Fibroblast of villous mesenchyme (primary cell): Measurements from ENCODE around the gene NRXN3. TPM values are rescaled to one million over a fixed set of nuclear protein-coding genes. Genes with fewer than 3 reads are reported as not detected.
A peak's percentile ranks its signal among the peaks of the same experiment; 100 is the strongest.

Experiments
- DNase-seq: peaks from one replicate; pipeline ENCODE4 v3.0.0-alpha.2; 2010; ENCODE audit warnings: low read depth
- H3K4me3 ChIP-seq: 2 replicates; pipeline ENCODE4 v1.5.1; 2011; ENCODE audit warnings: low read depth, mild to moderate bottlenecking, low read length
- total RNA-seq: library from RNA; depleted of rRNA; stranded (reverse); fragments of >200 nt; gene quantifications from 2 replicates; pipeline ENCODE4 v1.2.3, GENCODE V29; 2012
- TF ChIP-seq, protein P1 (sequence below): IDR thresholded peaks from 2 replicates; pipeline ENCODE4 v1.5.1; 2012; ENCODE audit warnings: low read depth, mild to moderate bottlenecking, low read length; ENCODE audit not compliant: insufficient read depth

NRXN3 gene
- total RNA-seq, 1 donor: 7.3 TPM

DNA sequence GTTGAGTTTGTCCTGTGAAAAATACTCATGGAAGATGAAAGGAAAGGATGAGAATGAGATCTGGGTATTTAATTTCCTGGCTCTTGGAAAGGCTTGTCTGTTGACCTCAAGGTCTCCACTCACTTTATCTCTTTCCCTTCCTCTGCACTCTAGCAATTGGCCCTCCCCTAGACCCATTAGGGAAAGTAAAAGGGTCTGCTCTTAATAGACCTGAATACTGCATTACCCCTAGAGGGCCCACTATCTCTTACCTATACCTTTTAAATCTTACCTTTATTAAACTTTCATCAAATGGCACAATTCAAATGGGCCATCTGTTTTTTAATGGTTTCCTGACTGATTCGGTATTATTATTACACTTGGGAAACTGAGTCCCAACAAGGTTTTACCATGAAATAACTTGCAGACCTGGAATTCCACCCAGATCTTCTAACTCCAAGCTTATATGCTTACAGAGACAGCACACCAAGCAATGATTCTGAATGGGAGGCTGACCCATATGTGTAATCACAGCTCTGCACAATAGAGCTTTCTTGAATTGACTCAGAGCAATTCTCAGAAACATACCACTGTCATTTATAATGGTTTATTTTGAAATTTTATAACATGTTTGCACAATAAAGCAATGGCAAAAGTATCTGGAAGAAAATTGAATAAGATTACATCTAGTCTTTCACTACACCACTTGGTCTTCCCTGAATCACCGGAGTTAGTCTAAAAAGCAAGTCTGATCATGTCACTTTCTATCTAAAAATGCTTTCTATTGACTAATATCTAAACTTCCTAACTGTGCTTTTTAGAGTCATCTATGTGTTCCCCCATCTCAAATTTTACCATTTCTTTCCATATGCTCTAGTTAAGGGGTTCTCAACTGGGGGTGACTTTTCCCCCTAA is 618.5 kb downstream of the NRXN3 start:
- no peak for DNase-seq
- H3K4me3 ChIP-seq: no peak overlapping the region
- TF ChIP-seq, protein P1, sequence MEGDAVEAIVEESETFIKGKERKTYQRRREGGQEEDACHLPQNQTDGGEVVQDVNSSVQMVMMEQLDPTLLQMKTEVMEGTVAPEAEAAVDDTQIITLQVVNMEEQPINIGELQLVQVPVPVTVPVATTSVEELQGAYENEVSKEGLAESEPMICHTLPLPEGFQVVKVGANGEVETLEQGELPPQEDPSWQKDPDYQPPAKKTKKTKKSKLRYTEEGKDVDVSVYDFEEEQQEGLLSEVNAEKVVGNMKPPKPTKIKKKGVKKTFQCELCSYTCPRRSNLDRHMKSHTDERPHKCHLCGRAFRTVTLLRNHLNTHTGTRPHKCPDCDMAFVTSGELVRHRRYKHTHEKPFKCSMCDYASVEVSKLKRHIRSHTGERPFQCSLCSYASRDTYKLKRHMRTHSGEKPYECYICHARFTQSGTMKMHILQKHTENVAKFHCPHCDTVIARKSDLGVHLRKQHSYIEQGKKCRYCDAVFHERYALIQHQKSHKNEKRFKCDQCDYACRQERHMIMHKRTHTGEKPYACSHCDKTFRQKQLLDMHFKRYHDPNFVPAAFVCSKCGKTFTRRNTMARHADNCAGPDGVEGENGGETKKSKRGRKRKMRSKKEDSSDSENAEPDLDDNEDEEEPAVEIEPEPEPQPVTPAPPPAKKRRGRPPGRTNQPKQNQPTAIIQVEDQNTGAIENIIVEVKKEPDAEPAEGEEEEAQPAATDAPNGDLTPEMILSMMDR: no peak

DNA sequence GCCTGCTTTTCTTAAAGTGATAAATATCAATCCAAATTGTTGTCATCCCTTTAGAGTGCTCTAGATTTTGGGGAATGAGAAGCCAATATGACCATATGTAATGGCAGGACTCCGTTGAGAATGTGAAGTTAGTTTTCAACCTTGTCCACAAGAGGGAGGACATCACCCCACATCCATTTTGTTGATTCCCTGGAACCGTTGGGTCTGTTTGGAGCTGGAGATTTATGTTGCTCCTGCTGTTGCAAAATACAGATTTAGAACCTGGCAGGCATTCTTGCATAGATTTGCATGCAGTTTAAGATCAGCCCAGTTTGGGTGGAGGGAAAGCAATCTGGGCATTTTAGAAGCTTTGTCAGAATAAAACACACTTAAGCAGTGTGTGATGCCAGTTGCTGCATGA is 620.1 kb downstream of the NRXN3 start:
- no peak for DNase-seq
- no peak overlapping the region for H3K4me3 ChIP-seq
- TF ChIP-seq, protein P1: no peak

DNA sequence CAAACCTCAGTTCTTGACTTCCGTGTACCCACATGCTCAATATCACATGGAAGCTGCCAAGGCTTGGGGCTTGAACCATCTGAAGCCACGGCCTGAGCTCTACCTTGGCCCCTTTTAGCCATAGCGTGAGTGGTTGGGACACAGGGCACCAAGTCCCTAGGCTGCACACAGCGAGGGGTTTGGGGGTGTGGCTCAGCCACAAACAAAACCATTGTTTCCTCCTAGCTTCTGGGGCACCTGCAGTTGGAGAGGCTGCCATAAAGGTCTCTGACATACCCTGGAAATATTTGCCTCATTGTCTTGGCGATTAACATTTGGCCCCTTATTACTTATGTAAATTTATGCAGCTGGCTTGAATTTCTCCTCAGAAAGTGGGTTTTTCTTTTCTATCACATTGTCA is 628.6 kb downstream of the NRXN3 start:
- DNase-seq: no peak
- TF ChIP-seq, protein P1: no peak
- H3K4me3 ChIP-seq: no peak overlapping the region

DNA sequence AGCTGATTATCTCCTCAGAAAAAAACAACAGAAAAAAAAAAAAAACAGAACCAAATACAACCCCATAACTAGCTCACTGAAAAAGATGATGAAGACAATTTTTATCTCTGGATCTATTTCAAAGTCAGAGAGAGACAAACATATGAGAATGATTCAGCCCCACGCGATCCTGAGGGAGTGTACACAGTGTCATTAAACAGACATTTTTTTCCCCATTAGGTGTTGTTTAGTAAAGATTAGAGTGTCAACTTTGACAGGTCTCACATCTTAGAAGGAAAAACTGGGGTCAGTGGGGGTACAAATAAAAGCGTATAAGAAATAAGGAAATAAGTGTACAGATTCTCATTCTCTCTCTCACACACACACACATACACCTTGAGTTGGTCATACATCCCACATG is 635.4 kb downstream of the NRXN3 start:
- peak; percentile 2 for DNase-seq
- no peak overlapping the region for H3K4me3 ChIP-seq
- TF ChIP-seq, protein P1: no peak

DNA sequence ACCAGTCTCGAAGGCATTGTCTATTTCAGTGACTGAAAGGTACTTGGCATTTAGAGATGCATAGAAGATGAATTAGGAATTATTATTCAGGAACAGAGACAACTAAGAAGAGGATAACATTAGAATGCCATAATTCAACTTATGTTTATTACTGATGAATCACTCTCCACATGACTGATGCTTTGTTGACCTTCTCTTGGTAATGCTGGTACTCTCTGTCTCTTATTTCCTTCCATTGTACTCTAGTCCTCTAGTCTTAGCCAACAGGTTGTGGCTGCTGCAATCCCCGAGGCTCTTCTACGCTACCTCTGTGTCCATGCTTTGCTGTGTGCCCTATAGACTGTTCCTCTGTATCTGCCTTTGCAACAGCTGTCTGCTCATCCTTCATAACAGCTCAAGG is 652.9 kb downstream of the NRXN3 start:
- TF ChIP-seq, protein P1: no peak
- H3K4me3 ChIP-seq: no peak overlapping the region
- DNase-seq: no peak

DNA sequence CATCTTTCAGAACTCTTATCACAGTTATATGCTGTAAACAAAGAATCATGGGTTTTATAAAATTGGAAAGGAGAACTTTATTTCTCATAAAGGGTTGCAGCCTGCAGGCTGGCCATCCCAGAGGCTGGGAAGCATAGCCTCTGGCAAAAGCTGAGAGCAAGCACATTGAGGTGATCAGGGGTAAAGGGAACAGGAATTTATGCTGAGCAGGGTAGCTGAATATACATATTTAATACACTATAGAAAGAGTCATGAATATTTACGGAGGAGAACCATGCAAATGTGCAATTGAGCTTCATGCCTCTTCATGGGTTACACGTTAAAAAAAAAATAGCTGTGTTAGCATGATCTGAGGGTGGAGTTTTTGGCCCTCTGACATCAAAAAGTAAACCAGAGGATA is 653.3 kb downstream of the NRXN3 start:
- TF ChIP-seq, protein P1: no peak
- no peak for DNase-seq
- H3K4me3 ChIP-seq: no peak overlapping the region
